Measurements from ENCODE around the gene RITA1. TPM values are rescaled to one million over a fixed set of nuclear protein-coding genes. Genes with fewer than 3 reads are reported as not detected.
A peak's percentile ranks its signal among the peaks of the same experiment; 100 is the strongest.
"Not testable (repeated sequence)": the region's sequence is repeated elsewhere in the genome, so short reads cannot be mapped to it uniquely, and the experiment has no call there.

The RITA1 gene
- total RNA-seq, 1 donor: 27.6 TPM

DNA sequence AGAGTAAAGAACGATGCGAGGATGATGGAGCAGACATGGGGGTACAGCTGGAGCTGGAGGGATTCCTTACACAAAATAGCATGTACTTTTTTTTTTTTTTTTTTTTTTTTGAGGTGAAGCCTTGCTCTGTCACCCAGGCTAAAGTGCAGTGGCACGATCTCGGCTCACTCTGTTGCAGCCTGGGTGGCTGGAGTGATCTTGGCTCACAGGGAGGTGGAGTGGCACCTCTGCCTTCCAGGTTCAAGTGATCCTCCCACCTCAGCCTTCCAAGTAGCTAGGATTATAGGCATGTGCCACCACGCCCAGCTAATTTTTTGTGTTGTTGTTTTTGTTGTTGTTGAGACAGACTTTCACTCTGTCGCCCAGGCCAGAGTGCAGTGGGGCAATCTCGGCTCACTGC is 44.8 kb upstream of the RITA1 start:
- no peak for DNase-seq (ENCODE audit: low read depth)
- no peak overlapping the region for H3K4me3 ChIP-seq (ENCODE audit: low read depth, low read length)
- TF ChIP-seq, protein P1, sequence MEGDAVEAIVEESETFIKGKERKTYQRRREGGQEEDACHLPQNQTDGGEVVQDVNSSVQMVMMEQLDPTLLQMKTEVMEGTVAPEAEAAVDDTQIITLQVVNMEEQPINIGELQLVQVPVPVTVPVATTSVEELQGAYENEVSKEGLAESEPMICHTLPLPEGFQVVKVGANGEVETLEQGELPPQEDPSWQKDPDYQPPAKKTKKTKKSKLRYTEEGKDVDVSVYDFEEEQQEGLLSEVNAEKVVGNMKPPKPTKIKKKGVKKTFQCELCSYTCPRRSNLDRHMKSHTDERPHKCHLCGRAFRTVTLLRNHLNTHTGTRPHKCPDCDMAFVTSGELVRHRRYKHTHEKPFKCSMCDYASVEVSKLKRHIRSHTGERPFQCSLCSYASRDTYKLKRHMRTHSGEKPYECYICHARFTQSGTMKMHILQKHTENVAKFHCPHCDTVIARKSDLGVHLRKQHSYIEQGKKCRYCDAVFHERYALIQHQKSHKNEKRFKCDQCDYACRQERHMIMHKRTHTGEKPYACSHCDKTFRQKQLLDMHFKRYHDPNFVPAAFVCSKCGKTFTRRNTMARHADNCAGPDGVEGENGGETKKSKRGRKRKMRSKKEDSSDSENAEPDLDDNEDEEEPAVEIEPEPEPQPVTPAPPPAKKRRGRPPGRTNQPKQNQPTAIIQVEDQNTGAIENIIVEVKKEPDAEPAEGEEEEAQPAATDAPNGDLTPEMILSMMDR (IDR thresholded peaks at IDR 0.05; ENCODE audit: insufficient read depth, low read depth, low read length): no peak

DNA sequence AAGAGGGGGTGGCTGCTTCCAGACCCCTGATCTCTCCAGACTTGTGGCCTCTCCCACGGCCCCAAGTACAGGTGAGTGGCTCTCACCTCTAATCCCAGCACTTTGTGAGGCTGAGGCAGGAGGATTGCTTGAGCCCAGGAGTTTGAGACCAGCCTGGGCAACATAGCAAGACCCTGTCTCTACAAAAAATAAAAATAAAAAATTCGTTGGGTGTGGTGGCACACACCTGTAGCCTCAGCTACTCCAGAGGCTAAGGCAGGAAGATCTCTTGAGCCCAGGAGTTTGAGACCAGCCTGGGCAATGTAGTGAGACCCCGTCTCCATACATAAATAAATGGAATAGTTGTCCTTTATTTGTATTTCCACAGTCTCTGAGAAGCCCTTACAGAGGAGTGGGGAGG is 43.8 kb upstream of the RITA1 start:
- DNase-seq (ENCODE audit: low read depth): not testable (repeated sequence)

DNA sequence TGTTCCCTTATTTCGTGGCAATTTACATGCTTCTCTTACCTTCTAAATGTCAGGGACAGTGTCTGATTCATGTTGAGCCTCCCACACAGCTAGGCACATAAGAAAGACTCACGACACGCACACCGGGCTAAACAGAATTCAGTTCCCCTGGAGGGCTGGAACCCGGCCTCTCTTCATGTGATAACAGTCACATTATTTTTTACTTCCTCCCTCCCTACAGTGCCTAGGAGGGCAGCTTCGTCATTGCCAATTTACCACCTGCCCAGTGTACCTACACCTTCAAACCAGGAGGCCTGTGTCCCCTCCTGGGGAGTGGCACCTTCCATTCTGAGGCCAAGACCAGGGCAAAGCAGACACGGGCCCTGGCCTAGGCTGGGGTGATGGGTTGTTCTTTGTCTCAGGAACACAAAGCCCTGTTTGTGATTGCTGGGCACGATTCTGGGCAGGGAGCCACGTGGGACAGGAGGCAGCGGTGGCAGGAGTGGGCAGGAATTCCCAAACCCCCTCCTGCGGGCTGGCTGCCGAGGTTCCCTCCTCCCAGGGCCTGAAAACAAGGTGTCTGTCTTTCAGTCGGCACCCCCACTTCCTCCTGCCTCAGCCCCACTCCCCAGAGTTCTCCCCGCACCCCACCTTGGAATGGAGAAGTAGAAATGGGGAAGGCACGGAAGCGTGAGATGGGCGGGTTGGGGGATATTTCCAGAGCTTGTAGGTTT is 43.2 kb upstream of the RITA1 start:
- DNase-seq (ENCODE audit: low read depth): no peak
- H3K4me3 ChIP-seq (ENCODE audit: low read depth, low read length): no peak overlapping the region
- TF ChIP-seq, protein P1 (IDR thresholded peaks at IDR 0.05; ENCODE audit: insufficient read depth, low read depth, low read length): no peak

More for the DNA sequence above, 43.8 kb upstream of the RITA1 start:
- H3K4me3 ChIP-seq (ENCODE audit: low read depth, low read length): not testable (repeated sequence)

DNA sequence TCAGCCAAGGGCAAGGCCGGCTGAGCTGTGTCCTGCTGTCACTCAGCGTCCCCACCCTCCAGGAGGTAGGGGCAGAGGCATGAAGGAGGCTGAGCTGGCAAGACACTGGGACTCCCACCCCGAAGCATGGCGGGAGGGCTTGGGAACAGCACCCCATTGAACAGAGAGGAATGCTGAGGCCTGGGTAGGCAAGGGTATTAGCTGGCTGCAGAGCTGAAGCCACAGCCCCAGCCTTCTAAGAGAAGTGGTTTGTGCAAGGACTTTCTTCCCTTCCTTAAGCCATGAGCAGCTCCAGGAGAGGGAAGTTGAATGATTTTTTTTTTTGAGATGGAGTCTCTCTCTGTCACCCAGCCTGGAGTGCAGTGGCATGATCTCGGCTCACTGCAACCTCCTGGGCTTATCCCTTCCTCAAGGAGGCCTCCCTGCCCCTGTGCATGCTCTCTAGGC is 42.6 kb upstream of the RITA1 start:
- no peak overlapping the region for H3K4me3 ChIP-seq (ENCODE audit: low read depth, low read length)
- TF ChIP-seq, protein P1 (IDR thresholded peaks at IDR 0.05; ENCODE audit: insufficient read depth, low read depth, low read length): no peak
- DNase-seq (ENCODE audit: low read depth): no peak

DNA sequence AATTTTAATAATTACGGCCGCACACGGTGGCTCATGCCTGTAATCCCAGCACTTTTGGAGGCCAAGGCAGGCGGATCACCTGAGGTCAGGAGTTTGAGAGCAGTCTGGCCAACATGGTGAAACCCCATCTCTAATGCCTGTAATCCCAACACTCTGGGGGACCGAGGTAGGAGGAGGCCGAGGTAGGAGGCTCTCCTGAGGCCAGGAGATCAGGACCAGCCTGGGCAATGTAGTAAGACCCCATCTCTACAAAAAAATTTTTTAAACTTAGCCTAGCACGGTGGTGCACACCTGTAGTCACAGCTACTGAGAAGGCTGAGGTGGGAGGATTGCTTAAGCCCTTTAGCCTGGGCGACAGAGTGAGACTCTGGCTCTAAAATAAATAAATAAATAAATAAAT is 41.6 kb upstream of the RITA1 start:
- TF ChIP-seq, protein P1 (IDR thresholded peaks at IDR 0.05; ENCODE audit: insufficient read depth, low read depth, low read length): no peak
- no peak for DNase-seq (ENCODE audit: low read depth)
- no peak overlapping the region for H3K4me3 ChIP-seq (ENCODE audit: low read depth, low read length)

DNA sequence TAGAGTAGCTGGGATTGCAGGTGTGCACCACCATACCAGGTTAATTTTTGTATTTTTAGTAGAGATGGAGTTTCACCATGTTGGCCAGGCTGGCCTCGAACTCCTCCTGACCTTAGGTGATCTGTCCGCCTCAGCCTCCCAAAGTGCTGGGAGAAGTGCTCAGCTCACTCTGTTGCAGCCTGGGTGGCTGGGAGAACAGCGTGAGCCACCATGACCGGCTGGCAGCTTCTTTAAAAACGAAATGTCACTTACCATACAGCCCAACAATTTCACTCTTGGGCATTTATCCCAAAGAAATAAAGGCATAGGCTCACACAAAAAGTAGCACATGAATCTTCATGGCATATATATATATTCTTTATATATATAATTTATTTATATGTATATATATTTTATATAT is 40.7 kb upstream of the RITA1 start:
- DNase-seq (ENCODE audit: low read depth): no peak
- TF ChIP-seq, protein P1 (IDR thresholded peaks at IDR 0.05; ENCODE audit: insufficient read depth, low read depth, low read length): no peak
- no peak overlapping the region for H3K4me3 ChIP-seq (ENCODE audit: low read depth, low read length)

DNA sequence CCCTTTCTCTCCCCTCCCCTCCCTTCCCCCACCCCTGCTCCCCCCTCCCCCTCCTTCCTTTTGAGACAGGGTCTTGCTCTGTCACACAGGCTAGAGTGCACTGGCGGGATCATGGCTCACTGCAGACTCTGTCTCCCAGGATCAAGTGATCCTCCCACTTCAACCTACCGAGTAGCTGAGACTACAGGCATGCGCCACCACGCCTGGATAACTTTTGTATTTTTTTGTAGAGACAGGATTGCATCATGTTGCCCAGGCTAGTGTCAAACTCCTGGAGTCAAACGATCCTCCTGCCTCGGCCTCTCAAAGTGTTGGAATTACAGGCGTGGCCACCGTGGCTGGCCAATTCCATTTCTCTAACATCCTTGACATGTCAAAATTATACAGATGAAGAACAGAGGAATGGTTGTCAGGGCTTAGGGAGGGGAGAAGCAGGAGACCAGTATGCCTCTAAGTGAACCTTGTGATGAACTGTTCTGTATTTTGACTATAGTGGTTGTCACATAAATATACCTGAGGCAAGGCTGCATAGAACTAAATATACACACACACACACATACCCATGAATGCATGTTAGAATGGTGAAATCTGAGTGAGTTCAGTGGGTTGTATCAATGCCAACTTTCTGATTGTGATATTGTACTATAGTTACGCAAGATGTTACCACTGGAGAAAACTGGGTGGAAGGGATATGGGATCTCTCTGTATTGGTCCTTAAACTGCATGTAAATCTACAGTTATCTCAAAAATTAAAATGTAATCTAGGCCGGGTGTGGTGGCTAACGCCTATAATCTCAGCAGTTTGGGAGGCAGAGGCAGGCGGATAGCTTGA is 39.6 kb upstream of the RITA1 start:
- TF ChIP-seq, protein P1 (IDR thresholded peaks at IDR 0.05; ENCODE audit: insufficient read depth, low read depth, low read length): no peak

More for the DNA sequence above, 39.6 kb upstream of the RITA1 start:
- no peak overlapping the region for H3K4me3 ChIP-seq (ENCODE audit: low read depth, low read length)
- DNase-seq (ENCODE audit: low read depth): peak; percentile 14
